Measurements from ENCODE around the gene B3GNT9.
"Not testable (repeated sequence)": the region's sequence is repeated elsewhere in the genome, so short reads cannot be mapped to it uniquely, and the experiment has no call there.

The B3GNT9 gene

DNA sequence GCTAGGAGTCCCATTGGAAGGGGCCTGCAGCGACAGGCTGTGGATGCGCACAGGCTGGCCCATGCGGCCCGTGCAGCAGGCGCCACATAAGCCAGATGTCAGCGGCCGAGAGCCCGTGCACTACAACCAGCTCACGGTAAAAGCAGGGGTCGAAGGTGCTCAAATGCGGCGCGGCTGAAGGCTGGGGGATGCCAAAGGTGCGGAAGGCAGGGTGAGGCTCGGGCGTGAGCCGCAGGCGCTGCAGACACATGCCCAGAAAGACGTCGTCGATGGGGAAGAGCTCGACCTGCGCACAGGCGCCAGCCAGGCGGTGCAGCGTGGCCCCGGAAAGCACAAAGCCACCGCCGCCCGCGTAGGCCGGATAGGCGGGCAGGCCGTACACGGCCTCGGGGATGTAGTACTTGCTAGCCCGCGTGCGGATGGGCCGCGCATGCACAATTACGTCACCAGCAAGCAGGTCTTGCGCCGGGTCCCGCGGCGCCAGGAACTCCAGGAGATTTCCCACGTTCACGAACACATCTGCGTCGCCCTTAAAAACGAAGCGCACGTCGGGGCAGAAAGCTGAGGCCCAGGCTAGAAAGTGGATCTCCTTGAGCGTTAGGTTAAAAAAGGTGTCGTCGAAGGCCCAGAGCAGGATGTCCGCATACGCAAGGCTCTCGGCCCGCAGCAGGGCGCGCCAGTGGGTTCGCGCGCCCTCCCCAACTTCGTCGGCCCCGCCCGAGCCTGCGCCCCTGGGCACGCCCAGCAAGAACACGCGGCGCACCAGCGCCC lies 1.3 kb downstream of the B3GNT9 start:
- DNase-seq: peak; percentile 51

DNA sequence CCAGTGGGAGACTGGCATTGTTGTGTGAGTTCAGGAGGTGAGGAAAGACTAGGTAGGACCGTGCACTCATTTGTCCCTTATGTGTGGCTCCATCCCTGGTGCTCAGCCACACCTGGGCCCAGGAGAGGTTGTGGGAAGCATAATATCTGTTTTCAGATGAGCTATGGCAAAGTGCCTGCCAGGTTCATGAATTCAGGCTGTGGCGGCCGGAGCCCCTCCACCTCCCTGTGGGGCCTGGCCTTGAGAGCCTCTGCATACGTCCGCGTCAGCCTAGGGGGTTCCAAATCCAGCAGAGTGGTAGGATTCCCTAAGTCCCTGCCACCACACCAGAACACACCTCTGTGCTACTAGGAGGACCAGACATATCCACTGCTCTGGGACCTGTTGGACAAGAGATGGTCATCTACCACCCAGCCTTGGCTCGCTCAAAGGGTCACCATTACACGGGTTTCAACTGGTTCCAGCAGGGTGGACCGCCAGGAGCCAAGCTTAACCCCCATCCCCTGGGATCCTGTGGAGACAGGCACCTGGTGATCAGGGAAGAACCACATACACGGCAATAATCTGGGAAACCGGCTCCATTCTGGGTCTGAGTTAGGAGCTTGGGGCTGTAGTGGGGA lies 2.0 kb downstream of the B3GNT9 start:
- DNase-seq: no peak

DNA sequence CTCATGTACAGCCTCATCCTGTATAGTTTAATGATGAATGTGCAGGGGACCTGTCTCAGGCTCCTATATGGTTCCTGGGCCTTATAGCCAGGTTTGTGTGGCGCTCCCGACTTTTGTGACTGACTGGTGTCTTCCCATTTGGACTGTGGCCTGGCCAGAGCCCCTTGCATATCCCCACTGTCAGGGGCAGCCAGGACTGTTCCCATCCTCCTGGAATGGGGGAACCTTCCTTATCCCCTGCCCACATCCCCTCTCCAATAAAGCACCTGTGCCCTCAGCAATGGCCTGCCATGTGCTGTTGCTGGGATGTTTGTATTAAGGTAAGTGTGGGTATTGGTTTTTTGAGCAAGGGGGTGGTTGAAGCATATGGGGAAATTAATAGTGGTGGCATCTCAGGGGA lies 2.6 kb downstream of the B3GNT9 start:
- no peak for DNase-seq

DNA sequence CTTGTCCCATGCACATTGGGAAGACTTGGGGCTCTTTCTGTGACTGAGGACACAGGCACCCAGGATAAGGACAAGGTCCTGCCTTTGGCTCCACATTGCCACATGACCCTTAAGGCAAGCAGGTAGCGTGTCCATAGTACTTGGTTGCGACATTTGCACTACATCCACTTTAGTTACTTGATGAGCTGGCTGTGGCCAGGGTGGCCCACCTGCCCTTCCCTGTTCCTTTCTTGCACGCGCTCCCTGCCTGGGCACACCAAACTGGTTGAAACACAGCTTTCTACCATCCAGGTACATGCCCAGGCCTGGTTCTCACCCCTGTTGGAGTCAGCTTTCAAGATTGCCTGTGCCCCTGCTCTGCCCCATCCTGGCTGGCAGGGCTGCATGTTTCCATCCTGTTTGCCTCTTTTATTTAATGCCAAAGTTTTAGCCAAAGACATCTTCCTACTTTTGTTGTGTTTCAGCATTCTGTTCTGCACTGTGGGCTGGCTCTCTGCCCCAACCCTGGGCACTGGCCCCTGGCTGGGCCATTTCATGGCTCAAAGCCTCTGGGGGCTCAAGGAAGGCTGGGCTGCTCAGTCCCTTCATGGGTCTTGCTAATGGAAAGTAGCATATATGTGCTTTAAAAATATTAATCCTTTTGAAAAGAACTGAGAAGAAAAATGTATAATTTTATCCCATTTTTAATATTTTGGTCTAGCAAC lies 3.2 kb downstream of the B3GNT9 start:
- no peak for DNase-seq

DNA sequence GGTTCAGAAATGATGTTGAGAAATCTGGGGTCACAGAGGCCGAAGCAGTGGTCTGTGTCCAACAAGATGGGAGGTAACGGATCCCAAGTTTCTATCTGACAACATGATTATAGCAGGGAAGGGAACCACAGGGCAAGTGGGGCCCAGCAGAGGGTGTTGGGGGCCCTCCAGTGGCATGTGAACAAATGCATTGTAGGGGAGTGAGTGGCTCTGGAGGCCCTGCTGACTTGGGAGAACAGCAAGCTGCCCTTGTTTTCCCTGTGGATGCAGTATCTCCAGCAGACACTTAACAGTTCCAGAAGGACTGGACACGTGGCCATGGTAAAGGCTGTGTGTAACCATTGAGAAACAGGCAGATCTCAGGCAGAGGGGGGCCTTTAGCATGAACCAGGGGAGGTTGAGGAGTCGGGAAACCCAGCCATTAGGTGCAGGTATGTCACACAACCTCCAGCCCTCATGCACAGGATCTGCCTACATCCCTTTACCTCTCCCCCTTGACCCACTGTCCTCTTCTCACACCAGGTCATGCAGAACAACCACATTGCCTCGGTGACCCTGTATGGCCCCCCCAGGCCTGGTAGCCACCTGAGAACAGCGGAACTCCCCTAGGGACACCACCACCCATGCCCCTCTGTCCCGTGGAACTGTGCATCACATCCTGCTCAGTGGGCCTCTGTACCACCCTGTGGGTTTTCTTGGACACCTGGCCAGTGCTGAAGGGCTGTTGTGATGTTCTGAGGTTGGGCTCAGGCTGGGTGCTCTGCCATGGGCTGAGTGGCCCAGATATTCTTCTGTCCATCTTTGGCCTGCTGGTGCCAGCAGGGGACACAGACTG lies 4.1 kb downstream of the B3GNT9 start:
- DNase-seq: no peak

DNA sequence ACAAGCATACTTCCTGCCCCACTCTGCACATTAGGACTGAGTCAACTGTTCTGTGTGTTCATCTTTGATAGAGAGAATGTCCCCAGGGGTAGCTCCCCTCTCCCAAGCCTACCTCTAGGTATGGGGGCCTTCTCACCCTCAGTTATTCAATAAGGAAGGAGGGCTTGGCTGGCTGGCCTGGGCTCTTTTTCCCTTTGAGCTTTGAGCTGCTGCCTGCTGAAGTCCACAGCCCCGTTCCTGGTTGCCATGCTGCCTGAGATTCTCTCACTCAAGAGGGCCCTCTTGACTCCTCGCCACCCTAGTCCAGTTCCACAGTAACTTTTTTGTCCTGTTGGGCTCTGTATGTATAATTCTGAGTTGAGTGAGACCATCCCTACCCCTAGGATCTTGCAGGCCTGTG lies 5.1 kb downstream of the B3GNT9 start:
- DNase-seq: no peak

DNA sequence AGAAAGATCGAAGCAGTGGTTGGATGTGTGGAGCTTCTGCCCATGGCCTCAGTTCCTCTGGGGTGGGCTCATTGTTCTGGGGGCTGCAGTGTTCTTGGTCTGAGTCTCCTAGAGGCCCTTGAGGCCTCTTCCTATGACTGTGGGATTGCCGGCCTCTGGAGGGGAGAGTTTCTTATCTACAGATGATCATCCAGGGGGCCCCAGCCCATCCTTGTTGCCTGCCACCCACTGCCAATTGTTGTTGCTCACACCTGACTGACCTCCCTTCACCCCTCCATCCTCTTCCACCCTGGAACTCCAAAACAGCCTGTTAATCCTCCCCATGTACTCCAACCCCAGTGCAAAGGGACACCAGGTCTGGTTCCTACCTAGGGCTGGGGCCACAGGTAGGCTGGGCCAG lies 5.9 kb downstream of the B3GNT9 start:
- no peak for DNase-seq

DNA sequence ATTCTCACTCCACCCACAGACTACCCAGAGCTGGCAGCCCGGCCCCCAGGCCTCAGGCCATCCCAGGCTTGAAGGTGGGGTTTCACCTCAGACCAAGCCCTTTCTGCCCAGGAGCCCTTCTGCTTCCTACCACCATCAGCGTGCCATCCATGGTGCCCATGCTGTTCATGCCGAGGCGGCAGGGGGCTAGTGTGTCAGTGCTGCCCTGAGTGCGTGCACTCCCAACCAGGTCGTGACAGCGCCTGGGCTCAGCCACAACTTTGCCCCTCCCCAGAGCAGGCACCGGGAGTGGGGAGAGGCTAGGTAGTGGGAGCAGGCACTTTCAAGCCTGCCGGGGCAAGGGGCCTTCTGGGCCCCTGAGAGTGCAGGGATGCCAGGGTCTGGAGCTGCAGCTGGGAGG lies 8.5 kb downstream of the B3GNT9 start:
- DNase-seq: no peak

DNA sequence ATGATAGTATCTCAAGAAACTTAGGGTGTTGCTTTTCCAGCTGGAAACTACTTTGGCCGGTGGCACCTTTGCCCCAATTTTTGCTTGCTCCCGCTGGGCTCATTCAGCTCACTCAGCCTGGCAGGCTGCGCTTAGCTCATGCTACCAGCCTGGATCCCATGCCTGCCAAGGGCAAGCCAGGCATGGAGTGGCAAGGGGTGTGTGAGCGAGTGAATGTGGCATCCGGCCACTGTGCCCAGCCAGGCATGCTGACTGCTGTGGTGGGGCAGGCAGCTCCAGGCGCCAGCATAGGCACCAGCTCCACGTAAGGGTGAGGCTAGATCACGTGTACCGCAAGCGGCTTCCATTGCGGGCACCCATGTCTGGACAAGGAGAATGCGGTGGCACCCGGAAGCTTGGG lies 9.4 kb downstream of the B3GNT9 start:
- no peak for DNase-seq

DNA sequence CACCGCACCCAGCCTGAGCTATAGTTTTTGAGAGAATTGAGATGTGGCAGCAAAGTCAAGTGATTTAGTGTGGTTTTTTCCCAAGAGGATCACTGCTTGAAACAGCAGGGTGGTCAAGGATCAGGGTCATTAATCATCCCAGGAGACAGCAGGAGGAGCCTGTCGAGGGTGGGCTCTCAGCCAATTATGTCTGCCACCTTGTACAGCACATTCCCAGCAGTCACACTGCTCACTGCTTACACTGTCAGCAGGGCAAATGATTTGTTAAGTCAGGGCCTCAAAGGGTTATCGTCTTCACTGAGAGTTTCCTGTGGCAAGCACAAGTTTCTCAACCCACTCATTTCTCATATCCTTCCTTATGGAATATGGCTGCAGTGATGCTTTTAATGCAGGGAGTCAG lies 13.2 kb downstream of the B3GNT9 start:
- no peak for DNase-seq

DNA sequence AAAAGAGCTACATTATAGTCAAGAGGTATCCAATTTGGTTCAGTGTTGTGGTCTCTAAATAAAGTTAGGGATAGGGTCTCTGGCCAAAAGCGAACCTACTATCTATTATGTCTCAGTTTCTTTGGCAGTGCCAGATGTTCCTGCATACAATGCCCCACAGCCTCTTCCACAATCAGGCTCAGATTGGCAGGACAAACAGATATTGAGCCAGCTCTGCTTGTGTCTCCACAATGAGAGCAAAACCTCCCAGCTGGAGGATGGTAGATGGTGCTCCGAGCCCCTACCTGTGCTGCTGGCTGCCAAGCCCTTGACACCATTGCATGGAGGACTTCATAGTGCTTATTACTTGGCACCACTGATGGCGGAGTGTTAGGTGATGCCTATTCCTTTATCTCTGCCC lies 21.4 kb downstream of the B3GNT9 start:
- no peak for DNase-seq

DNA sequence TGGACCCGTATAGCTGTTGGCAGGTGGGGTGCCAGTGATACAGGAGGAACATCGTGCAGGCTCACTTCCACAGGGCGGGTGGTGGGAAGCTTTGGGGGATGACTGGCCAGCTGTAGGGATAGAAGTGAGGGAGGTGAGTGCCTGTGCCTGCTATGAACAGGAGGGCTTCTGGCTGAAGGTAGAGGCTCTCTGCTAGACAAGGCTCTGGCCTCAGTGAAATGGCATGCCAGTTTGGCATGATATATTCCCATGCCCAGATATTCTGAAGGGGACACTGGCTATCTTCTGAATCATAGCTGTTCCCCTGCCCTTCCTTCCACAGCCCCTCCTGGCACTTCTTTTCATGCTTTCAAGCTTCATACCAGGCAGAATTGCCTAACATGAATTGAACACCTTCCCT lies 21.9 kb downstream of the B3GNT9 start:
- no peak for DNase-seq

DNA sequence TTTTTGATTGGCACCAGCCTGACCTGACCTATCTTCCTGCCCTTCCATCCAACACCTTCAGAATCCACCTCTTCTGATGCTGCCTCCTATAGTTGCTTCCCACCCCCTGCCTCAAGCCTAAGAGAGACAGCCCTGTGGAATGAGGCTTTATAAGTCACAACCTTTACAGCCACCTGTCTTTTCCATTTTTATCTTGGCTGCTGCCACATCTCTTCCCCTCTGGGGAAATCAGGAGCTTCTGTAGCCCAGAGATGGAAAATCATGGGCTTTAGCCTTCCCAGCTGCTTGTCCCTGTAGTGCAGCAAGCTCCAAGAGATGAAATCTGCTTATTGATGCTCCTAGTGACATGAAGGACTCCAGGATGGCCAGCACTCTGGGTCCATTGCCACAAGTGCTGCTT lies 22.4 kb downstream of the B3GNT9 start:
- no peak for DNase-seq

DNA sequence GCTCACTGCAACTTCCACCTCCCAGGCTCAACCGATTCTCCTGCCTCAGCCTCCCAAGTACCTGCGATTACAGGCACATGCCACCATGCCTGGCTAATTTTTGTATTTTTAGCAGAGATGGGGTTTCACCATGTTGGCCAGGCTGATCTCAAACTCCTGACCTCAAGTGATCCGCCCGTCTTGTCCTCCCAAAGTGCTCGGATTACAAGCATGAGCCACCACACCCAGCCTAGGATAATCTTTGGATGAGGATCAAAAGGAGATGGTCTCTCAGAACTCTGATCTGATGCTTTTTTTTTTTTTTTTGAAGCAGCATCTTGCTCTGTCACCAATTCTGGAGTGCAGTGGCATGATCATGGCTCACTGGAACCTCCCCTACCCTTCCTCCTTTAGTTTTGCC lies 28.0 kb downstream of the B3GNT9 start:
- DNase-seq: not testable (repeated sequence)

DNA sequence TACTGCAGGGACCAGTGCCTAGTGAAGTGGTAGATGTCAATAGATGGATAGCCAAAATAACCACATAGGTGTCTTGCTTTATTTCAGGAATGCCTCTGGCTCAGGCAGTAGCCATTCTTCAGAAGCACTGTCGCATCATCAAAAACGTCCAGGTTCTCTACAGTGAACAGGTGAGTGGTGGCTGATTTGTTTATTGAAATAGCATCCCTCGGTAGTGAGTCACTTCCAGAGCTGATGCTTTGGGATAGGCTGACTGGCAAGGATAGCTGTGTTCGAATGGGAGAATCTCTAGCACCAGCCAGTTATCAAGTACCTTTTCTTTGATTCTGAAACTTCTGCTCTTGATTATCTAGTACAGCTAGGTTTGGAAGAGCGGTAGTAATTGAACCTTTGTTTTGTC lies 30.8 kb downstream of the B3GNT9 start:
- DNase-seq: no peak

DNA sequence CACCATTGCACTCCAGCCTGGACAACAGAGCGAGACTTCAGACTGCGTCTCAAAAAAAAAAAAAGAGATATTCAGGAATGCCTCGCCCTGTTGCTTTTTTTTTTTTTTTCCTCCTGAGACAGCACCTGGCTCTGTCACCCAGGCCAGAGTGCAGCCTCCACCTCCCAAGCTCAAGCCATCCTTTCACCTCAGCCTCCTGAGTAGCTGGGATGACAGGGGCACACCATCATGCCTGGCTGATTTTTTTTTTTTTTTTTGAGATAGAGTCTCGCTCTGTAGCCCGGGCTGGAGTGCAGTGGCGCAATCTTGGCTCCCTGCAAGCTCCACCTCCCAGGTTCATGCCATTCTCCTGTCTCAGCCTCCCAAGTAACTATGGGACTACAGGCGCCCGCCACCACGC lies 33.1 kb downstream of the B3GNT9 start:
- no peak for DNase-seq

DNA sequence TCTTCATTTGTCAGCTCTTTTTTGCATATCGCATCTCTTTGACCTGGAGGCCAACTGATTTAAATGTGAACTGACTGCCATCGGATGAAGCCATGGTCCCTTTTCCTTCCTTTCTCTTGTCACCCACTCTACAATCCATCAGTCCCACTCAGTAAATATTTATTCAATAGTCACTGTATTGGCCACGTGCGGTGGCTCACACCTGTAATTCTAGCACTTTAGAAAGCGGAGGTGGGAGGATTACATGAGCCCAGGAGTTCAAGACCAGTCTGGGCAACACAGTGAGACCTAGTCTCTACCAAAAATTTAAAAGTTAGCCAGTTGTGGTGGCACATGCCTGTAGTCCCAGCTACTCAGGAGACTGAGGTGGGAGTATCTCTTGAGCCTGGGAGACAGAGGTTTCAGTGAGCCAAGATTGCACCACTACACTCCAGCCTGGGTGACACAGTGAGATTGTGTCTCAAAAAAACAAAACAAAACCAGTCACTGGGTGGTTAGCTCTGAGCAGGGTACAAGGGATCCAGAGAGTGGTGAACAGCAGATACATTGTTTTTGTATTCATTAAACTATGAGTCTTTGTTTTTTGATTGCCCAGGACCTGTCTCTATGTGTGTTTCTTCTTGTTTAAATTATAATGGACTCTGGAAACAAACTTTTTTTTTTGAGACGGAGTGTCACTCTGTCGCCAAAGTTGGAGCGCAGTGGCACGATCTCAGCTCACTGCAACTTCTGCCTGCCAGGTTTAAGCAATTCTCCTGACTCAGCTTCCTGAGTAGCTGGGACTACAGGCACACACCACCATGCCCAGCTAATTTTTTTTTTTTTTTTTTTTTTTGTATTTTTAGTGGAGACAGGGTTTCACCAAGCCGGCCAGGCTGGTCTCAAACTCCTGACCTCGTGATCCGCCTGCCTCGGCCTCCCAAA lies 34.1 kb downstream of the B3GNT9 start:
- peak; percentile 30 for DNase-seq

DNA sequence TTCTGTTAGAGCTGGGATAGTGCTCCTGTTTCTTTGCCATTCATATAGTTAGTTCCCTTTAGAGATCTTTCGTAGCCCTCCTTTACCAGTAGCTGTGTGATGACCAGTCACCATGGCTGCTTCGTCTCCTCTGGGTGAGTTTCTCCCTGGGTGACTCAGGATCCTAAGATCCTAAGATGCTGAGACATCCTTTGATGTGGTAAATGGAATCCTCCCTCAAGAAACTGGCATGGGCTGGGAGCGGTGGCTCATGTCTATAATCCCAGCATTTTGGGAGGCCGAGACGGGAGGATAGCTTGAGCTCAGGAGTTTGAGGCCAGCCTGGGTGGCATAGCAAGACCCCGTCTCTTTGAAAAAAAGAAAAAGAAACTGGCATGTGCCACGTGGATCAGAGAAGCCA lies 35.2 kb downstream of the B3GNT9 start:
- no peak for DNase-seq

DNA sequence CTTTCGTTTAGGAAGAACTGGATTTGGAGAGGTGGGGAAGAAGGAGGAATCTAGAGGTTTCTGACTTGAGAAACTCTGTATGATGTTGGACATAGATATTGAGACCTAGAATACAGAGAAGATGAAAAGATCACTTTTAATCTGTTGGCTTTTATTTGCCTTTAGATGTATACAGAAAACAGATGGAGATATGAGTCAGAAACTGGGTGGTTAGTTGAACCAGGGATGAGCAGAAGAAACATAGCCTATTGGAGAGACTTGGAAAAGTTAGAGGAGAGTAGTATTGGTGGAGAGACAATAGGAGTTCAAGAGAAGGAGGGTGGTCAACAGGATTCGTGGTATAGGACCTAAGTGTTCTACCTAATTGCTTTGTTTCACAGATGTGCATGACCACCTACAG lies 36.0 kb downstream of the B3GNT9 start:
- DNase-seq: no peak

DNA sequence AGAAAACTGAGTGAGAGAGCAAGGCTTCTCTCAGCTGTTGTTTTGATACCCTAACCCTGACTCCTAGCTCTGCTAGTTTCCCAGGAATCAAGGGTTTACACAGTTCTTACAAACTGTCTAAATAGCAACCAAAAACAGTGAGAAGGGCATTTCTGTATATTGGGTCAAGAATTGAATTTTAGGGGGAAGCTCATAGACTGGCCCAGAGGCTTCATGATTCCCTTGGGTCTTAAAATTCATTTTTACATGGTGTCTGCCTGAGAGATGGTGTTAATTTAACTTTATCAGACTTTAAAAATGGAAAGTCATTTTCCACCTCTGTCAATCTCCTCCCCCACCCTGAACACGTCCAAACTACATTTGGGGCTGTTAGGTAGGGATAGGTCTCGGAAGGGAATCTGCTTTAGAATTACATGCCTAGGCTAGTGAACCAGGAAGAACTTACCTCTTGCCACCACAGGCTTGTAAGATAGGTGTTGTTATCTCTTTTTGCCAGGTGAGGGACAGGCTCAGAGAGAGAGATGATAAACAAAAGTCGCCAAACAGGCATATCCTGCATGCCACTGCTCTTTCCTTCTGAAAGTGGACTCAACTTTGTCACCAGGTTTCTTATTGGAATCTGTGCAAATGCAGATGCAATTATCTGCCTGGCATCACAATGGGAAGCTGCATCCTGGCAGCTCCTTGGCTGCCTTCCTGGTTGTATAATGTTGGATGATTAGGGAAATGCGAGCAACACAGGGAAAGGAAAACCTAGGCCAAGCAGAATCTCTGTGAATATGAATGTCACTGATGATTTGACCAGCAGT lies 38.0 kb downstream of the B3GNT9 start:
- no peak for DNase-seq

DNA sequence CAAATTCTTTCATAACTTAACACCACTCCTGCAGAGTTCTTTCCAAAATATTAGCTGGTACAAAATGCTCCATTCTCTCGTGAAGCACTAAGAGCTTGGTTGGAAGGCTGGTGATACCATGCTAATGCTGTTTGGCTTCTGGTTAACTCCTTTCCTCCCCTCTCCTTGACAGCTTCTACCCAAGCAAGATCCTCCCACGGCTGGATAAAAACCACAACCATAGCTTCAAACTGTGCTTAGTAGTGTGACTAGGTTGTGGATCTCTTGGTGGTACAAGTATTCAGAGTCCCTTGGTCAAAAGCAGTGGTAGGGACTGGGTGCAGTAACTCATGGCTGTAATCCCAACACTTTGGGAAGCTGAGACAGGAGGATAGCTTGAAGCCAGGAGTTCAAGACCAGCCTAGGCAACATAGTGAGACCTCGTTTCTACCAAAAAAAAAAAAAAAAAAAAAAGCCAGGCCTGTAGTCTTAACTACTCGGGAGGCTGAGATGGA lies 38.8 kb downstream of the B3GNT9 start:
- peak; percentile 27 for DNase-seq
